22Rv1 (cell line): ENCODE data around the gene NFIA.

Experiments used
- H3K27ac ChIP-seq: fragments of 450-650 bp; 2 replicates; pipeline ENCODE4 v1.5.1; 2017
- CTCF ChIP-seq: fragments of 450-650 bp; IDR thresholded peaks from 2 replicates; pipeline ENCODE4 v1.5.1; 2017; ENCODE audit warnings: mild to moderate bottlenecking
- ZFX ChIP-seq: fragments of 450-650 bp; IDR thresholded peaks from 2 replicates; pipeline ENCODE4 v1.6.1; 2017; ENCODE audit warnings: antibody characterized with exemption, borderline replicate concordance

NFIA gene

GRCh38 chr1:61419657-61420056 lies 337.3 kb downstream of the NFIA start:
- TF ChIP-seq ZFX (no peak), CTCF (no peak)
- H3K27ac ChIP-seq: no peak overlapping the region

DNA sequence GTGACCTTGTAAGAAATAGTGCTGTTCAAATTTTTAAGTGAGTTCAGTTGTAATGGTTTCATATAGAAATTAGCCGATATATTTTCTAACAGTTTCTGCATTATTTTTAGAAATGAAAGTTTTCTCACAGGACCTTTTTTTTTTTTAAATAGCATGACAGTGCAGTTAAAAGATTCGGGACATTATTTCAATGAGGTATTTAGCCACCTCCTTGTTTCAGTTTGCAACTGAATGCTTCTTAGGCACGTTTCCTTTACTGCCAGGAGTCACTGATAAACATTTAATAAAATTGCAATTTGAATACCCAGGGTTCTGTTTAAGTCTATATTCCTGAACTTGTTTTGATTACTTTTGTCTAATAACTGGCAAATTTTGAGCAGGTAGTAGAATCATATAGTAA lies 337.9 kb downstream of the NFIA start:
- TF ChIP-seq ZFX (no peak), CTCF (no peak)

DNA sequence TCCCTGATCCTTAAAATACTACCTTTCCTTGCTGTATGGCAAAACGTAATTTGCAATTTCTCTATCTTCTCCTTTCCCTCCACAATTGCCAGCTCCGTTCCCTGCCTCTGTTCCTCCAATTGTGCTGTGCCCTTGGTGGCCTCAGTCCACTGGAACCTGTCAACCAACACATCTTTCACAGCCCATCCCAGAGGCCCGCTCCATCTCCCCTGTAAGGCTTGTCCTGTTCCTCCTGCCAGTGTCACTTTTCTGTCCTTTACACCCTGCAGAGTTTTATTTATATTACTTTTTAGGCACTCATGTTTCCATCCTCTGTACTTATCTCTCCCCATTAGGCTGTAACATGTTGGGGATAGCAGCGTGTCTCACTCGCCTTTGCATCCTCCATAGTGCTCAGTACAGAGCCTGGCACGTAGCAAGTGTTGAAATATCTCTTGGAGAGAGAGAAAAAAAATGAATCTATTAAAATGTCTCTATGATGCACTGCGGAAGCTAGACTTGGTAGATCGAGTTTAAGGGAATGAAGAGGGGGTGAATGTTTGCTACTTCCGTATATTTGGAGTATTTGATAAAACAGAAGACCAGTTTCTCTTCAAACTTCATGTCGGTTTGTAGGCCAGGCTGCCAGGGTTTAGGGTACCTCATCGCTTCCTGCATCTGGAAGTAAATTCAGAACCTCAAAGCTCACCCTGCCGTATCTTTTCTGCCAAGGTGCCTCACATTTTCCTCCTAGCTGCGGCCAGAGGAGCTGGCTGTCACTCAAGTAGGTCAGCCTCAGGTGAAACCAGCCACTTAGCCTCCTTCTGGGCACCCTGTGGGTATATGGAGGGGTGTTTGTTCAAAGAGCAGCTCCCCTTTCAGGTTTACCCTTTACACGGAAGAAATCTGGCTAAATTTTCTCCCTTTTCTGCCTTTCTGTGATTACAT lies 338.8 kb downstream of the NFIA start:
- H3K27ac ChIP-seq: no peak overlapping the region
- TF ChIP-seq ZFX (no peak), CTCF (no peak)

More for the DNA sequence above, 337.9 kb downstream of the NFIA start:
- no peak overlapping the region for H3K27ac ChIP-seq

DNA sequence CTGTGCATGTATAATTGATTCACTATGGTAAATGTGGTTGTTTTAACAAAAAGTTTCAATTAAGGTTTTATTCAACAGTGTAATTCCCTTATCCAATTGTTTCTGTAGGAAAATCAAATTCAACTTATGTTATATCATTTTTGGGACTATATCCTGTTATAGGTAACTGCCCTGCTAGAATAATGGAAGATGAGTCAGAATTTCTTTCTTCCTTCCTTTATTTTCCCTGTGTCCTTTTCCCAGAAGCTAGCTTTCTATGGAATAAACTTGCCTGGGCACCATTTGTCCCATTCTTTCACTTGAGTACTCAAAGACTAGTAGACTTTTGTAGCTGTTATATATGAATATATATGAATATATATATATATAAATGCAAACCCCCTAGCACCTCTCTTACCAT lies 341.3 kb downstream of the NFIA start:
- no peak overlapping the region for H3K27ac ChIP-seq

DNA sequence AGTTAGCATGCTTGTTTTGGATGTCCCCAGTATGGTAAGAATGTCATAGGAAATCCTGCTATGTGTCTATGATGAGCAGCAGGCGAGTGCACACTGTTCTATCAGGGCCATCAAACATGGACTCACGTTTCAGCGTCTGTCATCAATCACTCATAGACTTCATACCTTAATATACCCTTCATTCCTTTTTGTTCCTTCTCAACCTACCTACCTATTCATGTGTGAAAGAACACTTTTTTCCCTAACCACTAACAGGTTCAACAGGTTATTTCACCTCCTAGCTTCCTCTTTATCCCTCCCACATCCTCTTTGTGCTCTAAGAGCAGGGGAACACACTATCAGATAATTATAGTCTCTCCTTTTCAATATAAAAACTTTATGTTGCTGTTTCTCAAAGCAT lies 342.0 kb downstream of the NFIA start:
- H3K27ac ChIP-seq: no peak overlapping the region
- TF ChIP-seq ZFX (no peak), CTCF (no peak)

More for the DNA sequence above, 341.3 kb downstream of the NFIA start:
- no peak for TF ChIP-seq CTCF
- no peak for TF ChIP-seq ZFX

DNA sequence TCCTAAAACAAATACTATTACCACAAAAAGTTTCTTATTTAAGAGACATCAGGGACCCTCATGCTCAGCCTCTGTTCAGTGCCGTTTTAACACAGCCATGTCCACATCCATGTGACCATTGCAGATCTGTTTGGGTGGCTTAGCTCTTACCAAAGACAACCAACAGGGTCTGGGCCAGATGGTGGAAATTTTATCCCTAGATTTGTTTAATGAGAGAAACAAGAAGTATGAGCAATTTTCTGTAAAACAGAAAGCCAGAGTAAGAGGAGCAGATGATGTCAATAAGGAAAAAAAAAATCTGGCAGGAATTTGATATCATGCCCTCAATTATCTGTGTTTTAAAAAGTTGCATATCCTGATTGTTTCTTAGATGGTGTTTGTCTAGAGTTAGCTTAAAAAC lies 342.7 kb downstream of the NFIA start:
- TF ChIP-seq ZFX (no peak), CTCF (no peak)
- no peak overlapping the region for H3K27ac ChIP-seq

DNA sequence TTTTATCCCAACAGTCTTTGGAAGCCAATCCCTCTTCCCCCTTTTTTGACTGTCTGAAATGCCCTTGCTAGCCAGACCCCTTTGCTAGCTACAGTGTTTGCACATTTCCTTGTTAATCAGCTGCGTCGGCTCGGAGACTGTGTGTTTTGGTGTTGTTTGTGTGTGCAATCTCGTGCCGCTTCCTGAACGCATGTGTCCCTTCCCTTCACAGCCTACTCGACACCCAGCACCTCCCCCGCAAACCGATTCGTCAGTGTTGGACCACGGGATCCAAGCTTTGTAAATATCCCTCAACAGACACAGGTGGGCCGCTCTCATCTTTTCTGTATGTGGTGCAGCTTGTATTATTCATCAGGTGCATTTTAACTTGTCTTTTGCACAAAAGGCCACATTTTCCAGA lies 343.9 kb downstream of the NFIA start:
- TF ChIP-seq CTCF (no peak), ZFX (no peak)
- H3K27ac ChIP-seq: no peak overlapping the region
